Smooth muscle cell (in vitro differentiated cells): Measurements from ENCODE around the gene MCM9. TPM values are rescaled to one million over a fixed set of nuclear protein-coding genes. Genes with fewer than 3 reads are reported as not detected.

Experiments
- DNase-seq: peaks from one replicate; lab custom pipeline; 2025; ENCODE audit not compliant: unreplicated experiment; lab: John Stamatoyannopoulos, UW
- H2AFZ ChIP-seq: fragments of 200-600 bp; sonication (generic); 2 replicates; pipeline ENCODE4 v1.6.0; 2016; ENCODE audit warnings: antibody characterized with exemption, low read depth, mild to moderate bottlenecking
- H3F3A ChIP-seq: fragments of 200-600 bp; sonication (generic); 2 replicates; pipeline ENCODE4 v1.6.0; 2017; ENCODE audit warnings: antibody characterized with exemption, low read depth
- H3K27ac ChIP-seq: fragments of 200-600 bp; sonication (generic); 2 replicates; pipeline ENCODE4 v1.5.1; 2016; ENCODE audit warnings: low read depth, mild to moderate bottlenecking
- H3K27me3 ChIP-seq: fragments of 200-600 bp; sonication (generic); 2 replicates; pipeline ENCODE4 v1.6.1; 2016; ENCODE audit warnings: low read depth, mild to moderate bottlenecking
- H3K36me3 ChIP-seq: fragments of 200-600 bp; sonication (generic); 2 replicates; pipeline ENCODE4 v1.5.1; 2016; ENCODE audit warnings: low read depth
- H3K4me1 ChIP-seq: fragments of 200-600 bp; sonication (generic); 2 replicates; pipeline ENCODE4 v1.5.1; 2016; ENCODE audit warnings: low read depth
- H3K4me2 ChIP-seq: fragments of 200-600 bp; sonication (generic); 2 replicates; pipeline ENCODE4 v1.6.0; 2016; ENCODE audit warnings: mild to moderate bottlenecking
- H3K4me3 ChIP-seq: fragments of 200-600 bp; sonication (generic); 2 replicates; pipeline ENCODE4 v1.5.1; 2016; ENCODE audit warnings: mild to moderate bottlenecking
- H3K79me2 ChIP-seq: fragments of 200-600 bp; sonication (generic); 2 replicates; pipeline ENCODE4 v1.6.0; 2016; ENCODE audit warnings: low read depth, mild to moderate bottlenecking
- H3K9ac ChIP-seq: fragments of 200-600 bp; sonication (generic); 2 replicates; pipeline ENCODE4 v1.6.0; 2016; ENCODE audit warnings: low read depth
- H3K9me3 ChIP-seq: fragments of 200-600 bp; sonication (generic); replicated peaks from 2 replicates; pipeline ENCODE4 v1.5.1; 2016; ENCODE audit warnings: low read depth
- H4K20me1 ChIP-seq: fragments of 200-600 bp; sonication (generic); 2 replicates; pipeline ENCODE4 v1.6.0; 2016; ENCODE audit warnings: low read depth
- WGBS: methylation state at CpG from one replicate; pipeline ENCODE4 v1.1.7; 2016; ENCODE audit warnings: low lambda C conversion rate; 5-methylcytosine and 5-hydroxymethylcytosine counted together
- polyA plus RNA-seq: library from polyadenylated mRNA; unstranded; fragments of >200 nt; fragmentation: Nextera tagmentation; extraction: Ambion mirVana; gene quantifications from 2 replicates; pipeline ENCODE4 v1.2.1, GENCODE V29; 2016
- total RNA-seq: library from RNA; depleted of rRNA; stranded (reverse); fragments of >200 nt; gene quantifications from 2 replicates; pipeline ENCODE4 v1.2.3, GENCODE V29; 2014
- TF ChIP-seq, protein P1 (sequence below): fragments of 200-600 bp; sonication (generic); IDR thresholded peaks from 2 replicates; pipeline ENCODE4 v1.5.1; 2017; ENCODE audit warnings: borderline replicate concordance, mild to moderate bottlenecking, antibody characterized with exemption; ENCODE audit not compliant: insufficient read depth, poor library complexity, severe bottlenecking

Gene MCM9
- total and polyA plus RNA-seq, 2 experiments from 2014 or later: 3.8 to 7.8 TPM

DNA sequence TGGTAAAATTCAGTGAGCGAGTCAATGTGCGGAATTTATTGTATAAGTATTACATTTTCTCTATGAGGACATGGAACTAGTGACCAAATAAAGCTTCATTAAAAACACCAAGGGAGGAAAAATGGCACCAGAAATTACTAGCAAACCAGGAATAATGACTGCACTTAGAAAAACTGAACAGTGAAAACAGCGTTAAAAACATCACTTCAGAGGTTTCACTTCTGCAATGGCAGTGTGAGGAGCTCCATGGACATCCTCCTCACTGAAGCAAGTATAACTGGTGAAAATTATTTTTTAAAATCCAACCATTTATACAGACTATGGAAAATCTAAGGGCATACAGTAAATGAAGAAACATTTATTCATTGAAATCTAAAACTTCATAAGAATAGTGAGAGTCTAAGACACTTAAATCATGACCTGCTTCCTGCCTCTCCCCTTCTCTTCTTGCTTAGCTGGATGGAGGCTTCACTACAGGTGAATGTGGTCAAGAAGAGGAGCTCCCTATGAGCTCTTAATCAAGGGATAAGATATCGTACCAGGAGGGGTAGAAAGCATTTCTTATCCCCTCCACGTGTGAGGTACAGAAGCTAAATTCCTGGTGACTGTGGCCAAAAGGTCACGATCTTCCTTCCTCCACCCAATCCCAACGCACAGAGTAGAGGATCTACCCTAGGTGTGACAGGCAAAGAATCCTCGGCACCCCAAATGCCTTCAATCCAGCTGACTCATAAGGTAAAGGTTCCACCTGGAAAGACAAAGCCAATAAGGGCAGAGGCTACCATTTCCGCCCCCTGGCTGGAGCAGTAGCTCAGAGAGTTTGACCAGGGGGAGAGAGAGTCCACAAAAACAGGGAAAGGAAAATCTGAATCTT, 53.3 kb downstream of the MCM9 start:
- 88% methylated on average over 9 of the region's 9 CpGs for WGBS

DNA sequence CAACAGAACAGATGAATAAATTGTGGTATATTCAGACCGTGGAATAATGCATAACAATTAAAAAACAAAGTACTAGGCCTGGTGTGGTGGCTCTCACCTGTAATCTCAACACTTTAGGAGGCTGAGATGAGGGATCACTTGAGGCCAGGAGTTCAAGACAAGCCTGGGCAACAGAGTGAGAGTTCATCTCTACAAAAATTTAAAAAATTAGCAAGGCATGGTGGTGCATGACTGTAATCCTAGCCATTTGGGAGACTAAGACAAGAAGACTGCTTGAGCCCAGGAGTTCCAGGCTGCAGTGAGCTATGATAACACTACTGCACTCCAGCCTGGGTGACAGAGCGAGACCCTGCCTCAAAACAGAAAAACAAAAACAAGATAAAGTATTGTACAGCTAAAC, 57.2 kb downstream of the MCM9 start:
- Histone ChIP-seq H3K4me3 (no peak overlapping the region), H3K9me3 (no peaks in the 10 kb centered on the region), H2AFZ (no peak overlapping the region), H3K79me2 (peaks cover 40% of the 10 kb centered on the region), H4K20me1 (peaks cover 7% of the 10 kb centered on the region), H3K36me3 (no peaks in the 10 kb centered on the region), H3K4me1 (no peaks in the 10 kb centered on the region), H3K9ac (no peak overlapping the region), H3F3A (no peaks in the 10 kb centered on the region), H3K27ac (peak overlapping the region; percentile 80), H3K27me3 (no peaks in the 10 kb centered on the region), H3K4me2 (no peak overlapping the region)
- TF ChIP-seq, protein P1, sequence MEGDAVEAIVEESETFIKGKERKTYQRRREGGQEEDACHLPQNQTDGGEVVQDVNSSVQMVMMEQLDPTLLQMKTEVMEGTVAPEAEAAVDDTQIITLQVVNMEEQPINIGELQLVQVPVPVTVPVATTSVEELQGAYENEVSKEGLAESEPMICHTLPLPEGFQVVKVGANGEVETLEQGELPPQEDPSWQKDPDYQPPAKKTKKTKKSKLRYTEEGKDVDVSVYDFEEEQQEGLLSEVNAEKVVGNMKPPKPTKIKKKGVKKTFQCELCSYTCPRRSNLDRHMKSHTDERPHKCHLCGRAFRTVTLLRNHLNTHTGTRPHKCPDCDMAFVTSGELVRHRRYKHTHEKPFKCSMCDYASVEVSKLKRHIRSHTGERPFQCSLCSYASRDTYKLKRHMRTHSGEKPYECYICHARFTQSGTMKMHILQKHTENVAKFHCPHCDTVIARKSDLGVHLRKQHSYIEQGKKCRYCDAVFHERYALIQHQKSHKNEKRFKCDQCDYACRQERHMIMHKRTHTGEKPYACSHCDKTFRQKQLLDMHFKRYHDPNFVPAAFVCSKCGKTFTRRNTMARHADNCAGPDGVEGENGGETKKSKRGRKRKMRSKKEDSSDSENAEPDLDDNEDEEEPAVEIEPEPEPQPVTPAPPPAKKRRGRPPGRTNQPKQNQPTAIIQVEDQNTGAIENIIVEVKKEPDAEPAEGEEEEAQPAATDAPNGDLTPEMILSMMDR: no peak
- no peak for DNase-seq
- WGBS: 92% methylated on average over 2 of the region's 2 CpGs

More for the DNA sequence above, 53.3 kb downstream of the MCM9 start:
- Histone ChIP-seq H3K36me3 (no peaks in the 10 kb centered on the region), H3K4me3 (no peak overlapping the region), H3K79me2 (peaks cover 73% of the 10 kb centered on the region), H3F3A (no peaks in the 10 kb centered on the region), H2AFZ (no peak overlapping the region), H3K4me2 (no peak overlapping the region), H3K27ac (no peak overlapping the region), H4K20me1 (peaks cover 21% of the 10 kb centered on the region), H3K9ac (no peak overlapping the region), H3K9me3 (no peaks in the 10 kb centered on the region), H3K27me3 (no peaks in the 10 kb centered on the region), H3K4me1 (no peaks in the 10 kb centered on the region)
- TF ChIP-seq, protein P1: no peak
- DNase-seq: no peak

DNA sequence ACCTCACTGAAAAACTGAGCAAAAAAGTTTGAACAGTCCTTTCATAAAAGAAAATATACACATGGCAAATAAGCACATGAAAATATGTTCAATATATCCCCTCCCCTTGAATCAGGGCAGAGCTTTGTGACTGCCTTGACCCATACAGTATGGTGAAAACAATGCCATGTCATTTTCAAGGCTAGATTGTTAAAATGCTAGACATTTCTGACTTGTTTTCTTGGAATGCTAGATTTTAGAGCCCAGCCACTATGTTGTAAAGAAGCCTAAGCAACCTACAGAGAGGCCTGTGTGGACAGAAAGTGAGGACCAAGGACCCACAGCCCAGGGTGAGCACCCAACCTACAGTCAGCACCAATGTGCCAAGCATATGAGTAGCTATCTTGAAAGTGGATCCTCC, 58.1 kb downstream of the MCM9 start:
- no peak overlapping the region for H2AFZ ChIP-seq
- peak overlapping the region; percentile 80 for H3K27ac ChIP-seq
- DNase-seq: no peak

More for the DNA sequence above, 58.1 kb downstream of the MCM9 start:
- TF ChIP-seq, protein P1: no peak
- Histone ChIP-seq H3K27me3 (no peaks in the 10 kb centered on the region), H3K36me3 (no peaks in the 10 kb centered on the region), H3K9ac (peak overlapping the region; percentile 50), H3K4me1 (no peaks in the 10 kb centered on the region), H4K20me1 (peaks cover 4% of the 10 kb centered on the region), H3K79me2 (peaks cover 35% of the 10 kb centered on the region), H3F3A (no peaks in the 10 kb centered on the region), H3K4me3 (no peak overlapping the region), H3K9me3 (no peaks in the 10 kb centered on the region), H3K4me2 (peak overlapping the region; percentile 67)
